Cardiac fibroblast (primary cell): ENCODE data around the gene TREM1.

Experiments
- DNase-seq, 2 donors: peaks; one replicate each; pipeline versions ENCODE4 v3.0.0 to v3.0.0-alpha.2; 2010; ENCODE audit warnings: low read depth in 2 of 2
- H3K4me3 ChIP-seq, 2 donors: replicated peaks in 1 of 2; 1 replicate in 1 of 2; 2 replicates in 1 of 2; pipeline ENCODE4 v1.5.1; 2011; ENCODE audit warnings: low read depth in 2 of 2, low read length in 2 of 2, mild to moderate bottlenecking in 2 of 2, moderate library complexity in 1 of 2
- CTCF ChIP-seq: IDR thresholded peaks from one replicate; pipeline ENCODE4 v1.5.1; 2011; ENCODE audit warnings: low read depth, mild to moderate bottlenecking, low read length, inconsistent platforms

Gene TREM1

DNA sequence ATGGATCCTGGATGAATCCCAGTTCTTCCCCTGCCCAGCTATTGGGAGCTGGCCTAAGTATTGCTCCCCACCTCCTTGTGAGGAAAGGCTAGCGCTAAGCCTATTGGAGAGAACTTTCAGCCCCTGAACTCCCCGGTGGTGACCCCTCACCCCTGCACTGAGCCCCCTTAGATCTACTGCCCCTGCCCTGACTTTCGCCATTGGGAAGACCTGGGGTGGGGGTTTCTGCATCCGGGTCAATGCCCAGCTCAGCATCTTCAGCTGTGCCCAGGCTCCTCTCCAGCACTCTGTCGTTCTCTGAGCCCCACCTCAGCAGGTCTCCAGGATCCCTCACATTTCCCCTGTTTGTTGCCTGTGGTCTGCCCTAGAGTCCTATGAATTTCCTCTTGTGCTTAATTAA, 49.4 kb downstream of the TREM1 start:
- TF ChIP-seq CTCF: no peak

DNA sequence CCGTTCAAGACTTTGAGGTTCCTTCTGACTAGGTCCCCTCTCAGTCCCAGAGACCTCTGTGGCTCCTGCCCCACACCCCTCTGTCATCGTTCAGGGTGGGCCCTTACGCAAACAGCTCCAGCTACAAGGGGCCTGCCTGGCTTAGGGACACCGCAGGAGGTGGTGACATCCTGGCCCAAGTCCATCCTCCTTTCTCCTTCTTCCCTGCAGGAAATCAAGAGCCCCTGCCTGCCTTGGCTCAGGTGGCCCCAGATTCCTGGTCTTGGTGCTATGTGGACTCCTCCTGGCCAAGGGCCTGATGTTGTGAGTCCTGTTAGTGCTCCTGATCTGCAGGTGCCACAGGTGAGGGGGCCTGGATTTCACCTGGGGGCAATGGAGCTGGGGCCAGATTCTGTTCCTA, 50.2 kb downstream of the TREM1 start:
- H3K4me3 ChIP-seq: no peak overlapping the region
- no peak for DNase-seq

More for the DNA sequence above, 49.4 kb downstream of the TREM1 start:
- no peak for DNase-seq
- no peak overlapping the region for H3K4me3 ChIP-seq

GRCh38 chr6:41232667-41233066, 53.8 kb downstream of the TREM1 start:
- TF ChIP-seq CTCF: no peak

More for the DNA sequence above, 50.2 kb downstream of the TREM1 start:
- TF ChIP-seq CTCF: no peak

DNA sequence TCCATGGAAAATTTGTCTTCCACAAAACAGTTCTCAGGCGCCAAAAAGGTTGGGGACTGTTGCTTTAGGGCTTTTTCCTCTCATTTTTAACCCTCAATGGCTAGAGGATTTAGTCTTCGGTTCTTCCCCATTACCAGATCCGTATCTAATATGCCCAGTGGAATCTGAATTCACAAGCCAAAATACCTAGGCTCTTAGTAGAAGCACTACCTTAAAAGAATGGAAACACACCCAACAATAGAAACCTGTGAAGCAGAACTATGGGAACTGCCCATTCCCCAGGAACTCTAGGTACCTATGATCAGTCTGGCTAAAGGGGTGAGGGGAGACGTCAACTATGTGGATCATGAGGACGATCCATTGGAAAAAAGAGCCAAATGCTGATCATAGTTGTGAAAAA, 55.2 kb downstream of the TREM1 start:
- no peak overlapping the region for H3K4me3 ChIP-seq
- TF ChIP-seq CTCF: no peak
- DNase-seq: no peak

More at GRCh38 chr6:41232667-41233066, 53.8 kb downstream of the TREM1 start:
- no peak for DNase-seq
- no peak overlapping the region for H3K4me3 ChIP-seq

DNA sequence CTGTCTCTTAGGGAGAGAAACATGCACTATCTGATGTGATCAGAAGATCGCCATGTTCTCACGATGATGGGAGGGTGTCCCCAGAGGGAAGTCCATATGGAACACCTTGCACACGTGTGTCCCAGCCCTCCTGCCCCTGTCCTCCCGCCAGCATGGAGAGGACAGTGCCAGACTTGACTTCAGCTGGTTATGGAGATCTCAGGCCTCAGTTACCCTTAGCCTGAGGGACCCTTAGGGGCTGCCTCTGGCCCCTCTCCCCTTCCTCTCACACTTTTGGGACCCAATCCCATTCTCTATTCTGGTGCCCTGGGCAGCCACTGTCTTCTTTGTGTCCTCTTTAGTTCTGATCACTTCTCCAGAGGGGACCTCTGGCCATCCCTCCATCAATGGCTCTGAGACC, 56.8 kb downstream of the TREM1 start:
- TF ChIP-seq CTCF: no peak
- no peak overlapping the region for H3K4me3 ChIP-seq
- DNase-seq: no peak

DNA sequence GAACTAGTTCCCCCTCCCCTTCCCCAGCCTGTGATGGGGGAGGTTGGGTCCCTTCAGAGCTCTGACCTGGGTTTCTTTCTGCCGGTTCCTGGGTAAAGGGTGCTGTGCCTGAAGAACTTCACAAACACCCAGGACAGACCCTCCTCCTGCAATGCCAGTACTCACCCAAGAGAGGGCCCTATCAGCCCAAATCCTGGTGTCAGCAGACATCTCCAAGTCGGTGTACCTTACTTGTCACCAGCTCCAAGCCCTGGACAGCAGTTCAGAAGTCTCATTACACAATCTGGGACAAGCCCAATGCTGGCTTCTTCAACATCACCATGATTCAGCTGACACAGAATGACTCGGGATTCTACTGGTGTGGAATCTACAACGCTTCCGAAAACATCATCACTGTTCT, 57.9 kb downstream of the TREM1 start:
- peak; percentile 1 for TF ChIP-seq CTCF
- H3K4me3 ChIP-seq: no peak overlapping the region
- peak; percentile 1 to 23 for DNase-seq

- no peak for DNase-seq
Observed at GRCh38 chr6:41228096-41228495, 58.4 kb downstream of the TREM1 start, which contains the start of gene TREML4. Gene TREML4, plus strand, starts transcription at chr6:41228349. Its CDS starts 79 bp downstream, at chr6:41228428.

More at GRCh38 chr6:41228096-41228495, 58.4 kb downstream of the TREM1 start, which contains the start of gene TREML4:
- TF ChIP-seq CTCF: no peak
- no peak within 1 kb of the TSS for H3K4me3 ChIP-seq
